Stimulated activated CD8-positive, alpha-beta memory T cell treated with anti-CD3 and anti-CD28 coated beads, Interleukin-12 subunit alpha, Interleukin-12 subunit beta, amount 100 ng/mL, for 4 hours (primary cell): ENCODE data around the gene GRK5.
"Not testable (repeated sequence)": the region's sequence is repeated elsewhere in the genome, so short reads cannot be mapped to it uniquely, and the experiment has no call there.

Experiments used
- DNase-seq: peaks from one replicate; pipeline ENCODE4 v3.0.0-alpha.2; 2020; ENCODE audit warnings: low read depth

Gene GRK5

DNA sequence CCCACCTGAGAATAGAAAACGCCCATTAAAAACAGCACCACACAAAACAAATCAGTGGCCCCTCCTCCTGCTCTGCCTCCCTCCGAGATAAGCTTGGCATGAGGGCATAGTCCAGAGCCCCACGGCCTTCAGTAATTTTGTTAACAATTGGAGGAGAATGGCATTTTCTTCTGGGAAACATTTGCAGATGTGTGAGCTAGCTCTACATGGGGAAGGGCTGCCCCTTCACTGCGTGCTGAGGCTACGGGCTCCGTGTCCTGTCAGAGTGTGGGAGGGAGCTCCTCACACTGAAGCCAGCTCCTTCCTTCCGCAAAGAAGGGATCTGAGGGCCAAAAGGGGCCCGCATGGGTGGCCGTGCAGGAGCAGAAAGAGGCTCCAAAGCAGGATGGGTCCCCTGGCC lies 15.2 kb downstream of the GRK5 start:
- no peak for DNase-seq

DNA sequence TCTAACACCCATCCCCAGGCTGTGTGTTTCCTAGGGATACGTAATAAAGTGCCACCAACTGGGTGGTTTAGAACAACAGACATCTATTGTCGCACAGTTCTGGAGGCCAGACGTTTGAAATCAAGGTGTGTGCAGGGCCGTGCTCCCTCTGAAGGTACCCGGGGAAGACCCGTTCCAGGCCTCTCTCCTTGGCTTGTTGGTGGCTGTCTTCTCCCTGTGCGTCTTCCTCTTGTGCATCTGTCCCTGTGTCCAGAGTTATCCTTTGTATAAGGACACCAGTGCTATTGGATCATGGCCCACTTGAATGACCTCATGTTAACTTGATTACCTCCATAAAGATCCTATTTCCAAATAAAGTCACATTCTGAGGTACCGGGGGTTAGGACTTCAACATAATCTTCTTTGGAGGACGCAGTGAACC lies 15.6 kb downstream of the GRK5 start:
- DNase-seq, result no peak

DNA sequence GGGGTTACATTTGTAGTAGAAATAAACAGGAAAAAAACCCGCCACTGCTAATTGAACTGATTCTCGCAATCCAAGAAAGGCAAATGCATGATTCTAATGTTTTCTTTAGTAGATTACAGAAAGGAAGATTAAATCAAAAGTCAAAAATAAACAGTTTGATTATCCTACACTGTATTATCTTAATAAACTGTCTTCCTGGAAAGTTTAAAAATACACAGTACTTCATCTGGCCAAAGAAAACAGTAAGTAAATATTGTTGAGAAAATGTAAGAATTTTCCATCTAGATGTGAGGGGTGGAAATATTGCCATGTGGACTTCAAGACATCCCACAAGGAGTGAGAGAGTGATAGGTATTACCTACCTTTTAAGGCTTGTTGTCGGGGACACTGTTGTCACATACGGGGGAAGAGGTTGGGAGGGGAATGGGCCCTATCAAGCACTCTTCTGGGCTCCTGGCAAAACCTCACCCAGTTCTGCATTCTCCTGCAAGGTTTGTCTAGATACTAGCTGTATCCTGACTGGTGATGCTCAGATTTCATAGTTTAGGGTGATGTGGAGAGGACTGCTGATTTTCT lies 17.8 kb downstream of the GRK5 start:
- DNase-seq, result no peak

DNA sequence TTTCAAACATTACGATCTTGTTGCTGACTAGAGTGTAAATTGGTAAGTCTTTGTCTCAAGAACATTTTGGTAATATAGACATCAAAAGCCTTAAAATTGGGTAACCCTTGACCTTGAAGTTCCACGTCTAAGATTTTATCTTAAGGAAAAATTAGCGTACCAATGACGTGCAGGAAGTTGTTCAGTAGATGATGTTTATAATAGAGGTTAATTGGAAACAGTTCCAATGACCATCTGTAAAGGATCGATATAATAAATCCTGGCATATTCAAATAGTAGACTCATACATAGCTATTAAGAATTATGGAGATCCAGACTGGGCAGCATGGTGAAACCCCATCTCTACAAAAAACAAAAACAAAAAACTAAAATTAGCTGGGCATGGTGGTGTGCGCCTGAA lies 20.5 kb downstream of the GRK5 start:
- DNase-seq, result no peak

DNA sequence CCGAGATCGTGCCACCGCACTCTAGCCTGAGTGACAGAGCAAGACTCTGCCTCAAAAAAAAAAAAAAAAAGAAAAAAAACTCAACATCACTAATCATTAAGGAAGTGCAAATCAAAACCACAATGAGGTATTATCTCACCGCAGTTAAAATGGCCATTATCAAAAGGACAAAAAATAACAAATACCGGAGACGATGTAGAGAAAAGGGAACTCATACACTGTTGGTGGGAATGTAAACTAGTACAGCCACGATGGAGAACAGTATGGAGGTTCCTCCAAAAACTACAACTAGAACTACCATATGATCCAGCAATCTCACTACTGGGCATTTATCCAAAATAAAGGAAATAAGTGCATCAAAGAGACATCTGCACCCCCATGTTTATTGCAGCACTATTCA lies 24.3 kb downstream of the GRK5 start:
- DNase-seq, result no peak

DNA sequence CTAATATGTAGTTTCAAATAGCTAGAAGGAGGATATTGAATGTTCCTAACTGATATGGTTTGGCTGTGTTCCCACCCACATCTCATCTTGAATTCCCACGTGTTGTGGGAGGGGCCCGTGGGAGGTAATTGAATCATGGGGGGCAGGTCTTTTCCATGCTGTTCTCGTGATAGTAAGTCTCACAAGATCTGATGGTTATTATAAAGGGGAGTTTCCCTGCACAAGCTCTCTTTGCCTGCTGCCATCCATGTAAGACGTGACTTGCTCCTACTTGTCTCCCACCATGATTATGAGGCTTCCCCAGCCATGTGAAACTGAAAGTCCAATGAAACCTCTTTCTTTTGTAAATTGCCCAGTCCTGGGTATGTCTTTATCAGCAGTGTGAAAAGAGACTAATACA lies 25.1 kb downstream of the GRK5 start:
- peak; percentile 11 for DNase-seq

DNA sequence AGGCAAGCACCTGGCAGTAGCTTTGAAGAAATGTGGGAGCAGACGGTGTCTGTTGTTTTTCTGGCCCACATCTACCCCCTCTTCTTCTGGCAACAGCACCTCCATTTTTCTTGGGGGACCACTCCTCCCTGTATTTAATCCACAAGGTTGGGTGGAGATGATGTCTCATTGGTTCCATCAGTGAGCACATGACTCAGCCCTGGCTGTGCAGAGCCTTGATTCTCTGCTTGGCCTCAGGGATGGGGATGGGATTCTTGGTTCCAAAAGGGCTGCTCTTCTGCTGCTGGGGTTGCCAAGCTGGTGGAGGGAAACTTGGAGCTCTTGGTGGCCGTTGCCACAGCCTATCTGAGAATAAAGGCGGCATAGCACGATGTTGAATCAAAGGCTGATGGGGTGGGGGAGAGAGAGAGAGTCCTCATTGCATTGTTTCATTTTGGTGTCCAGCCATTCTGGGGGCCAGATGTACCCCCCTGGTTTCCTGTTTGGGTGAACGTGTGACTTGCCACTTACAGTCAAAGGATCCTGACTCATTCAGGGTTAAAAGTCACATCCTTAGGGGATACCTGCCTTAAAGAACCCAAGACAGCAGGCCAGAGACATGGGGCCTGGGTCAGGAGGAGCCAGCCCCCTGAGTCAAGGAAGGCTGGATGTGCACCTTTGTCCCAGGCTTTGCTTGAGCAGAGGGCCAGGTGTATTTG lies 25.9 kb downstream of the GRK5 start:
- no peak for DNase-seq

DNA sequence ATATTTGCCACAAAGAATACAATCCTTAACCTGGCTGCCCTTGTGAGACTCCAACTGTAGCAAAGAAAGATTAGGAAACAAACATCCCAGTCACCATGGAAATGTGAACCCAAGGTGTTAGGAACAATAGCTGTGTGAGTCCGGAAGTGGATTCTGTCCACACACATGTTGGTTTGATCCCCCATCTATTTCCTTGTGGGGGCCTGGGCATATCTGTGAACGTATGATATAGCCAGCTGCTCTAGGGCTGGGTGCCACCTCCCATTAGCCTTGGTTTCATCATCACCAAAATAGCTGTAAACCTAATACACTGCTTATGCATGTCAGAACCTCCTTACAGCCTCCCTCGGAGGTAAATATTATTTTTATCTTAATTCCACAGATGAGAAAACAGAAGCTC lies 26.4 kb downstream of the GRK5 start:
- no peak for DNase-seq

DNA sequence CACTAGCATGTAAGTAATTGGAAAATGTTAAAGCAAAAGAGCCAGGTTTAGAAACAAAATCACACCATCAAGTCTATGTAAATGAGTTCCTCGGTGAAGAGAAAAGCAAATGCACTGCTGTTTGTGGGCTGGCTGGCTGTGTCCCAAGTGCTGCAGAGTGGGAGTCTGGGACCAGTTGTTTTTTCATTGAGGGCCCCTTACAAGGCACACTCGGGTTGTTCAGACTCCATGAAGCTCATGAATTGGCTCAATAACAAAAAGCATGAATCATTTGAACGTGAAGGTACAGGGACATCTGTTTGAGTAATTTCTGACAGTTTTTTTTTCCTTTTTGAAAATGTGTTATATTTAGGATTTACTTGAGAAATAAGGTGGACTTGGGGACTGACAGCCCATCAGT lies 28.0 kb downstream of the GRK5 start:
- no peak for DNase-seq

DNA sequence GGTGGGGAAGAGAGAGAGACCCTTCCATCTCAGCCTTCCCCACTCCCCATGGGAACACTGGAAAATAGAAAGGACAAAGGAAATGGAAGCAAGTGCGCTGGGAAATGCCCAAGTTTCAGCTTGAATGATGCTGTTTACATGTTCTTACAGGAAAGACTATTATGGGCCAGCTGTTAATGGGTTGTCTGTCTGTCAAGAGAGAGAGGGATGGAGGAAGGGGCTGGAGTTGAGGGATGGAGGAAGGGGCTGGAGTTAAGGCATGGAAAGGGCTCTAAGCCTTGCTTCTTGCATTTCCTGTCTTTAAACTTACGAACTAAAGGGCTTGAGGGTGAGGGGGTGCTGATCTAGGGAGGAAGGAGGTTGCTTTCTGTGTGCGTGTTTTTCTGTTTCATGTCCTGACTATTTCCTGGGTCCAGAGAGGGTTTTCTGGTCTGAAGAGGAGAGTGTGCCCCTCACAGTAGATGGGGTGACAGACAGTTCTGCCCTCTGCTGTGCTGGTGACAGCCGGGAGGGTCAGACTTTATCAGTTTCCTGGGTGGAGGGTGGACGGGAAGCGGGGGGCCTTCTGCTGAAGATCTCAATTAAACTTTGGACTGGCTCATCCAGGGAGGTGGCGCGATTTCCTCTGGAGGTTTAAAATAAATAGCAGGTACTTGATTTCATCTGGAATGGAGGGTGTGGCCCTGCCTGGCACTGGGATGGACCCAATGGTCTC lies 30.5 kb downstream of the GRK5 start:
- DNase-seq, result no peak

DNA sequence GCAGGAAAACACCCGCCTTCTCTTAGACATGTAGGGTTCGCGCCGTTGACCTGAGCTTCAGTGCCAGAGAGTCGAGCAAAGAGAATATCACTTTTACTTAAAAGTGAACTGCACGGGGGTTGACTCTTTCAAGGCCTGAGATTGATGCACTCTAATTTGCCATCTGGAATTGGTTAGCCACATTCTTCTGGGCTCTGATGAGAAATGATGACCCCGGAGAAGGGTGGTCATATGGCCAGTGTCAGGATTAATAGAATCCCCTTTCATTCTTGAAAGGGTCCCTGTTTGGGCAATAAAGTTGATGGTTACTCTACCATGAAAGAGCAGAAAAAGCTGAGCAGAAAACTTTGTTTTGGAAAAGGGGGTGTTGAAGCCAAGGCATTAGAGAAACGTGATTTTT lies 31.2 kb downstream of the GRK5 start:
- no peak for DNase-seq

DNA sequence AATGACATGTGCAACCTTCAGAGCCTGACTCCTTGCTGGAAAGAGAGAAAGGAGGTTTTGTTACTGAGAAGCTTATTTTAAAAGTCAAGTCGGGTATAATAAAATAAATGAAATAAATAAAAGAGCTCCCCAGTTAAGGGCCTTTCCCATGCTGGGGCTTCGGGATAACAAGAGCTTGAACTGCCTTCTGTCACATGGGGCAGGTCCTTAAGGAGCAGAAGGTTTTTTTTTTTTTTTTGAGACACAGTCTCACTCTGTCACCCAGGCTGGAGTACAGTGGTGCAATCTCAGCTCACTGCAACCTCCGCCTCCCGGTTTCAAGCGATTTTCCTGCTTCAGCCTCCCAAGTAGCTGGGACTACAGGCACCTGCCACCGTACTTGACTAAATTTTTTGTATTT lies 31.6 kb downstream of the GRK5 start:
- DNase-seq, result not testable (repeated sequence)

DNA sequence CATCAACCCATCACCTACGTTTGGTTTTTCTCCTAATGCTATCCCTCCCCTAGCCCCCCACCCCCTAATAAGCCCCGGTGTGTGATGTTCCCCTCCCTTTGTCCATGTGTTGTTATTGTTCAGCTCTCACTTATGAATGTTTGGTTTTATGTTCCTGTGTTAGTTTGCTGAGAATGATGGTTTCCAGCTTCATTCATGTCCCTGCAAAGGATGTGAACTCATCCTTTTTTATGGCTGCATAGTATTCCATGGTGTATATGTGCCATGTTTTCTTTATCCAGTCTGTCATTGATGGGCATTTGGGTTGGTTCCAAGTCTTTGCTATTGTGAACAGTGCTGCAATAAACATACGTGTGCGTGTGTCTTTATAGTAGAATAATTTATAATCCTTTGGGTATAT lies 32.3 kb downstream of the GRK5 start:
- not testable (repeated sequence) for DNase-seq

DNA sequence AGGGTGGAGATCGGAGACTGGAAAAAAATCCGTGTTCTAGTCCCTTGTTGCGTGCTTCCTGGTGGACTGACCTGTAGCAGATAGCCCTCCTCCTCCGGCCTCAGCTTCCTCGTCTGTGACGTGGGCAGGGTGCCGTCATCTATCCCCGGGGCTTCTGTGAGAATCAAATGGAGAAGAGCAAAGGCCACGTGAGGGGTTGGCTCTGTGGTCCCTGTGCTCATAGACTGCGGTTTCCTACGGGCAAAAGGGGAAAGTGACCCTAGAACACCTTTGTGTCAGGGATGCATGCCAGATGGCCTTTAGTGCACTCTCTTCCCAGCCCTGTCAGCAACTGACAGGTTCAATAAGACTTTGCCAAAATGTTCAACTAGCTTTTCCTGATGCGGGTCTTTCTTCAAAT lies 33.7 kb downstream of the GRK5 start:
- DNase-seq, result no peak

DNA sequence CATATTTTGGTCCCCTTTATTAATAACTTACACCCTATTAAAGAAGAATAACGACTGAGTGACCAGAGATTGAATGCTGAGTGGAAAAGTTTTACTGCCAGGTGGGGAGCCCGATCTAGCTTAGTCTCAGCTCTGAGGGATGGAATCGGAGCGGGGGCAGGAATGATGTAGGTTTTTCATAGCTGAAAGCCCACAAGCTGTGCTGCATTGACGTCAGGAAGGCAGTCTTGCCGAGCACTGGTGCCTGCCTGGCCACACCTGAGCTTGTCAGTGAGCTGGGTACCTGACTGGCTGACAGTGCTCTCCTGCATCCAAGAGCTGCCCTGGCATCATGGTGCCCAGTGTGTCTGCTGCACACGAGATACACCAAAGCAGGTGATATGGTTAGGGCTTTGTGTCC lies 34.8 kb downstream of the GRK5 start:
- DNase-seq, result no peak

DNA sequence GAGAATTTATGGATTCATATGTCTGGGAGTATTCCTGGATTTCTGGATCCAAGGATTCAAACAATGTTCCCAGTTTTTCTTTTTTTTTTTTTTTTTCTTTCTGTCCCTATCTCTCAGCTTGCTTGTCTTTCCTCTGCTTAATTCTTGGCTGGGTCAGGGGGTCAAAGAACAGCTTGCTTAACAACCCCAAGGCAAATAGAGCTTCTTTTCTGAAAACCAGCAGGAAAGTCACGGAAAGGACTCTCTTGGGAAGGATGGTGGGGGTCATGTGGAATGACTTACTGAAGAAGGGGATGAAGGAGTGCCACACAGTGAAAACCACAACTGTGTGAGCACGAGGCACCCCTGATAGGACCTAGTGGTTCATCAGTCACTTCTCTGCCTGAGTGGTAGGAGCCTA lies 36.1 kb downstream of the GRK5 start:
- no peak for DNase-seq

DNA sequence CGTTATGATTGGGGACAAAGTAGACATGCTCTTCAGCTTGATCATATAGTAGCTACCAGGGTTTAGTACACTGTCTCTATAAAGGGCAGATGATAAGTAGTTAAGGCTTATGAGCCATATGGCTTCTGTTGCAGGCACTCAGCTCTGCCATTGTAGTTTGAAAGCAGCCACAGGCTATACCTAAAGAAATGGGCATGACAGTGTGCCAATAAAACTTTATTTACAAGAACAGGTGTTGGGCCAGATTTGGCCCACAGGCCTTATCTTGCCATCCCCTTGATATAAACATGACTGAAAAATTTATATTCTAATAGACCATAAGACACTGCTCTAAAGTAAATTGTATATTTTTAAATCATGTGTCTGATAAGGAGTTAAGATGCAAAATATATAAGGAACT lies 36.6 kb downstream of the GRK5 start:
- DNase-seq, result no peak

DNA sequence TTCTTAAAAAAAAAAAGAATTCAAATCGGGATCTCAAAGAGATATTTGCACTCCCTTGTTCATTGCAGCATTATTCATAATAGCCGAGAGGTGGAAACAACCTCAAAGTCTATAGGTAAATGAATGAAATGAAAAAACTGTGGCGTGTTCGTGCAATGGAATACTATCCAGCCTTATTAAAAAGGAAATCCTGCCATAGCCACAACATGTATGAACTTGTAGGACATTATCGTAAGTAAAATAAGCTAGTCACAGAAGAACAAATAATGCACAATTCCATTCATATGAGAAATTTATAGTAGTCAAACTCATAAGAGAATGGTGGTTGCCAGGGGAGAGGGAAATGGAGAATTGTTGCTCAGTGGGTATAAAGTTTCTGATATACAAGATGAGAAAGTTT lies 37.9 kb downstream of the GRK5 start:
- no peak for DNase-seq

DNA sequence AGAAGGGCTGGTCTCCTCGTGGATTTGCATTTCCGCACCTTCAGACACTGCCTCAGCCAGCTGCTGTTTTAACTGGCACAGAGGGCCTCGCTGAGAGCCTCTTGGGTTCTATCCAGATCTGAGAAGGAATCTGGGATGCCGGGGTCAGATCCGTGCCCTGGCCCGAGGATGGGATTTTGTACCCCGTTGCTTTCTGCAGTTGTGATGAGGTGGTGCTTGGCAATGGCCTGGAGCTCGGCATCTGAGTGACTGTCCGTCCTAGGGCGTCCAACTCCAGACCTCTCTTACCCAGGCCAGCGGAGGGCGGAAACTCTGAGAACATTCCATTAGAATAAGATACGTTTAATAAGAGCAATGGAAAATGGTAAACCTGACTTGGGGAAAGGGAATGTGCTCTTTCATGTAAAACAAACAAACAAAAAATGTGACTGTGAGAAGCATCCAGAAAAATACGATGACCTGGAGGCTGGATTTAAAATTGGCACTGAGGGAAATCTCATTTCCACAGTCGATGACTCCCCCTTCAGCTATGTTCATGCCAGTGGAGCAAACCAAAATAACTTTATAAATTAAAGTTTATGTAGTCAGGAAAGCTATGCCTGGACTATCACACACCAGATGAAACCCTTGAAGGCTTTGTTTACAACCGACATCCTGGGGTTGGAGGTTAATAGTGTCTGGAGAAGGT lies 39.6 kb downstream of the GRK5 start:
- DNase-seq, result no peak

DNA sequence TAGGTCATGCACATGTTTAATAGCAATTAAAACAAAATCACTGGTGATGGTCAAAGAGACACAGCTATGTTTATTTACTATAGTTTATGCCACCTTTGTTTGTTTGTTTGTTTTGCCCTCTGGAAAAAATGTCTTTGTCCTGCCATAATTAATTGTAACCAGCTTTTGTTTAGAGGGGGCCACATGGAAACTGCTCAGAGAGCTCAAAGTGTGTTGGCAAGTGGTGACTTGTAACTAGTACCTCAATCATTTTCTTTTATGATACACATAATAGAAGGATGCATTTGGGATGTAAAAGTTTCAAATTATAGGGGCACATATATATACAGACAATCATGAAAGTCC lies 40.2 kb downstream of the GRK5 start:
- no peak for DNase-seq

DNA sequence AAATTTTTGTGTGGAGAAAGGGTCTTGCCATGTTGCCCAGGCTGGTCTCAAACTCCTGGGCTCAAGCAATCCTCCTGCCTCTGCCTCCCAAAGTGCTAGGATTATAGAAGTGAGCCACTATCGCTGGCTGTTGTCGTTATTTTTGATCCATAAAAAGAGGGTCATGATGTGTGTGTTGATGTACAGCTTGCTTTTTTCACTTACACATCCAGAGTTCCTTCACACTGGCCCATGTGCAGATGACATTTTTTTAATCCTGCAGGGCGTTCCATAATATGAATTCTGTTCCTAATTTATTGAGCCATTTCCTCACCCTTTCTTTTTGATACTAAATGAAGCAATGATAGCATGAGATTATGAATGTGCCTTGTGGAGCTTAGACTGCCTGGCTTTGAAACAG lies 40.8 kb downstream of the GRK5 start:
- no peak for DNase-seq

DNA sequence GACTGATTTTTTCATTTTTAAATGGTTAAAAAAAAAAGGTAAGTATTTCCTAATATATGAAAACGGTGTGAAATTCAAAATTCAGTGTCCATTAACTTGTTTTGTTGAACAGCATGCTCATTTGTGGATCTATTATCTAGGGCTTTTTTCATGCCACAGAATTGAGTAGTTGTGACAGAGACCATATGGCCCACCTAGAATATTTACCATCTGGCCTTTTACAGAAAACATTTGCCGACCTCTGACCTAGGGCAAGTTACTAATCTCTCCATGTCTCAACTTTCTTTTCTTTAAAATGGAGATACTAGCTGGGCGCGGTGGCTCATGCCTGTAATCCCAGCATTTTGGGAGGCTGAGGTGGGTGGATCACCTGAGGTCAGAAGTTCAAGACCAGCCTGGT lies 41.3 kb downstream of the GRK5 start:
- no peak for DNase-seq

DNA sequence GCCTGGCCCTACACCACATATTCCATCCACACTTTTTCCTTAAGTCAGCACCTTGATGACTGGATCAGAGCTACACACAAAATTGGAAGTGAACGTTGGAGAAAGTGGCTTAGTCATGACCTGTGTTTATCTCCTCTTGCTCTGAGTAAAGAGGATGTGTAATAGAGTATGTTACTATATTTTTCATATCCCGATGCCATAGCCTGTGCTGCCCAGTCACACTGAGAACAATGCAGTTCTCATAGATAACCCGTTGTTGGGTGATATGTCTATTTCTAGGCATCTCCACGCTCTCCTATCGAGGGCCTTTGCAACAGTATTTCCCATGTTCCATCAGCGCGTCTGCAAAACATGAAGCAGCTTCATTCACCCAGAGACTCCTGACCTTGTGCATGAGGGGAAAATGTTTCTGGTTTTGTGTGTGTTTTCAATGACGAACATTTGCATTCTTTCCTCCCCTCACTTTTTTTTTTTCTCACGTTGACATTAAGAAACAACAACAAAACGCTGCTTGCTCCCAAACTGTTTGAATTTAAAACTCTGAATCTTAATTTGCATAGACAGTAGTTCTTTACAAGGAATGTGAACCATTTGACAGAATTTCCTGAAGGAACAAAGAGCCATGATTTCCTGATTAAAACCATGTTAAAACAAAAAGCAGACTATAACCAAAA lies 43.4 kb downstream of the GRK5 start:
- no peak for DNase-seq
